ENCODE data around the gene FCER1G.

DNA sequence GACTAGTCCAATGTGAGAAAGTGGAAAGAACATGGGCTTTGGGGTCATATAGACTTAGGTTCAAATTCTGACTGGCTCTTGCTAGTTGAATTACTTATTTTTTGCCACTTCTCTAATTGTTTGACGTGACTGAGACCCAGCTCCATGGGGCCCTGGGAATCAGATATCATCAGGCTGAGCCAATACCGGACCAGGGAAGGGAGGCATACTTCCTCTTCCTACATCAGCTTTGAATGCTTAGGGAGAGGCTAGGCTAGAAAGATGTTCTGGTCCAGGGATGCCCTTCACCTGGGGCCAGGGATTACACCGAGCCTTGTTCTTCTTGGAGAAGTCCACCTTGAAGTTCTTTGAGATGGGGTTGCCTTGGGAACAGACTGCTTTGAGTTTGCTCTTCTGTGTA lies 26.6 kb downstream of the FCER1G start:
- no peak for TF ChIP-seq POLR2A (IDR thresholded peaks at IDR 0.05)
- no peak for TF ChIP-seq CTCF (IDR thresholded peaks at IDR 0.05)

Data from body of pancreas (tissue), 4 donors.